Esophagus squamous epithelium (tissue), 5 donors: Measurements from ENCODE around the gene TMEM161A. TPM values are rescaled to one million over a fixed set of nuclear protein-coding genes. Genes with fewer than 3 reads are reported as not detected.

ENCODE experiments used
- DNase-seq: peaks from one replicate; lab custom pipeline; 2025; lab: John Stamatoyannopoulos, UW
- H3K27ac ChIP-seq, 4 donors: fragments of 200-600 bp; sonication (generic); one replicate each; pipeline ENCODE4 v1.5.1; 2016 to 2019; ENCODE audit warnings: mild to moderate bottlenecking in 1 of 4
- H3K27me3 ChIP-seq, 4 donors: fragments of 200-600 bp; sonication (generic); 1 replicate in 3 of 4; 2 replicates in 1 of 4; pipeline versions ENCODE4 v1.5.1 to v1.6.0; 2017 to 2021; ENCODE audit warnings: antibody characterized with exemption in 1 of 4
- H3K36me3 ChIP-seq, 3 donors: fragments of 200-600 bp; sonication (generic); one replicate each; pipeline ENCODE4 v1.5.1; 2016 to 2019
- H3K4me1 ChIP-seq, 3 donors: fragments of 200-600 bp; sonication (generic); one replicate each; pipeline ENCODE4 v1.5.1; 2017 to 2019
- H3K4me3 ChIP-seq, 4 donors: fragments of 200-600 bp; sonication (generic); 1 replicate in 3 of 4; 2 replicates in 1 of 4; pipeline ENCODE4 v1.5.1; 2016 to 2019; ENCODE audit warnings: mild to moderate bottlenecking in 2 of 4, moderate library complexity in 1 of 4
- H3K9me3 ChIP-seq, 3 donors: fragments of 200-600 bp; sonication (generic); one replicate each; pipeline ENCODE4 v1.5.1; 2016 to 2019
- POLR2A ChIP-seq, 4 donors: fragments of 450-650 bp; IDR thresholded peaks; one replicate each; pipeline ENCODE4 v1.6.1; 2017; ENCODE audit warnings: antibody characterized with exemption in 4 of 4, mild to moderate bottlenecking in 4 of 4, moderate library complexity in 3 of 4
- WGBS, 2 donors: methylation state at CpG; one replicate each; pipeline ENCODE4 v1.1.5; 2018; 5-methylcytosine and 5-hydroxymethylcytosine counted together
- intact Hi-C: fragments of 100-400 bp; cut with DNase I; formaldehyde crosslinking; loops from one replicate; pipeline ENCODE4 v1.15.0; 2022
- total RNA-seq, 4 donors: library from RNA; depleted of rRNA; stranded (reverse); fragments of >200 nt; gene quantifications; one replicate each; pipeline ENCODE4 v1.1.0, GENCODE V29; 2016
- TF ChIP-seq, protein P1 (sequence below), 6 experiments: fragments of 450-650 bp in 4 of 6; fragments of 200-600 bp in 2 of 6; sonication (generic) in 2 of 6; IDR thresholded peaks; one replicate each; pipeline ENCODE4 v1.5.1; 2016 to 2019; ENCODE audit warnings: antibody characterized with exemption in 6 of 6, mild to moderate bottlenecking in 4 of 6, moderate library complexity in 4 of 6
- donor health status: DM: yes; HTN: yes; CAD: no.

Gene TMEM161A
- total RNA-seq, 4 donors from 2014 or later = 11.0 to 30.3 (median 15.5) TPM

DNA sequence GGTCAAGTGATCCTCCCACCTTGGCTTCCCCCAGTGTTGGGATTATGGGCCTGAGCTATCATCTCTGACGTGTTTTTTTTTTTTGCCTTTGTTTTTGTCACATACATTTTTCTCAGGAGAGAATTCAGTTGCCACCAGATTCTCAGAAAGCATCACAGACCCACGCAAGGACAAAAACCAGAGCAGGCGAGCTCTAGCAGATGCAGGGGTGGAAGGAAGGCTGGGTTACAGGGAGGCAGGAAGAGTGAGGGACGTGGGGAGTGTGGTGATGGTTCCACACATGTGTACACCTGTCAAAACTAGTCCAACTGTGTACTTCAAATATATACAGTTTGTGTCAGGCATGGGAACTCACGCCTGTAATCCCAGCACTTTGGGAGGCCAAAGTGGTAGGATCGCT lies 4.3 kb downstream of the TMEM161A start:
- Histone ChIP-seq H3K4me1 (peaks cover 9 to 20% (median 12%) of the 10 kb centered on the region in 3 donors), H3K27ac (no peak overlapping the region), H3K9me3 (peaks cover 0 to 14% (median 14%) of the 10 kb centered on the region in 3 donors), H3K36me3 (peaks cover 0 to 32% (median 0%) of the 10 kb centered on the region in 3 donors), H3K27me3 (no peaks in the 10 kb centered on the region), H3K4me3 (no peak overlapping the region)
- no peak for TF ChIP-seq POLR2A (IDR thresholded peaks at IDR 0.05)
- TF ChIP-seq, protein P1, sequence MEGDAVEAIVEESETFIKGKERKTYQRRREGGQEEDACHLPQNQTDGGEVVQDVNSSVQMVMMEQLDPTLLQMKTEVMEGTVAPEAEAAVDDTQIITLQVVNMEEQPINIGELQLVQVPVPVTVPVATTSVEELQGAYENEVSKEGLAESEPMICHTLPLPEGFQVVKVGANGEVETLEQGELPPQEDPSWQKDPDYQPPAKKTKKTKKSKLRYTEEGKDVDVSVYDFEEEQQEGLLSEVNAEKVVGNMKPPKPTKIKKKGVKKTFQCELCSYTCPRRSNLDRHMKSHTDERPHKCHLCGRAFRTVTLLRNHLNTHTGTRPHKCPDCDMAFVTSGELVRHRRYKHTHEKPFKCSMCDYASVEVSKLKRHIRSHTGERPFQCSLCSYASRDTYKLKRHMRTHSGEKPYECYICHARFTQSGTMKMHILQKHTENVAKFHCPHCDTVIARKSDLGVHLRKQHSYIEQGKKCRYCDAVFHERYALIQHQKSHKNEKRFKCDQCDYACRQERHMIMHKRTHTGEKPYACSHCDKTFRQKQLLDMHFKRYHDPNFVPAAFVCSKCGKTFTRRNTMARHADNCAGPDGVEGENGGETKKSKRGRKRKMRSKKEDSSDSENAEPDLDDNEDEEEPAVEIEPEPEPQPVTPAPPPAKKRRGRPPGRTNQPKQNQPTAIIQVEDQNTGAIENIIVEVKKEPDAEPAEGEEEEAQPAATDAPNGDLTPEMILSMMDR (IDR thresholded peaks at IDR 0.05) = no peak
- intact Hi-C loops = loop anchor here (5.0 kb wide), 1 partner anchor 77 kb away; no protein-coding TSS in a partner anchor
- no peak for DNase-seq
- WGBS, 2 donors = 66 to 76% methylated on average over 5 to 6 of the region's 6 CpGs

DNA sequence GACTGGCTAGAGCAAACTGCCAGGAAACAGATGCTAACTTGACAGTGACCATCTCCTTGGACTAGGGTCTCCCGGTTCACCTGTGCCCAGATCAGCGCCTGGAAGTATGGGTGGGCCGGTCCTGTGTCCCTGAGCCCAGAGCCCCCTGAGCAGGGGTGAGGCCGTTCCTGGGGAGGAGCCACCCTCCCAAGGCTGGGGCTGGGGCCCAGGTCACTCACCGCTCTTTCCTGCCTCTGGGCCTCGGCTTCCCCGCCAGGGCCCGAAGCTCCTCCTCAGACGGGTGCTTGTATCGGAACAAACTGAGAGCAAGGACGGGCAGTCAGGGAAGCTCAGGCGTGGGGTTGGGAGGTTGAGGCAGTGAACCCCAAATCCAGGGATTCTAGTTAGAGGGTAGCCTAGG lies 5.4 kb downstream of the TMEM161A start:
- Histone ChIP-seq H3K9me3 (peaks cover 0 to 14% (median 14%) of the 10 kb centered on the region in 3 donors), H3K27ac (no peak overlapping the region), H3K4me1 (peaks cover 9 to 12% (median 11%) of the 10 kb centered on the region in 3 donors), H3K4me3 (no peak overlapping the region), H3K36me3 (peaks cover 0 to 32% (median 0%) of the 10 kb centered on the region in 3 donors), H3K27me3 (no peaks in the 10 kb centered on the region)
- intact Hi-C loops = loop anchor here (5.0 kb wide), 1 partner anchor 76 kb away; no protein-coding TSS in a partner anchor
- WGBS, 2 donors = 92% methylated on average over 2 of the region's 12 CpGs; no CpG with 5 or more reads in 1 of the 2 donors
- TF ChIP-seq POLR2A (IDR thresholded peaks at IDR 0.05) = no peak
- TF ChIP-seq, protein P1 (IDR thresholded peaks at IDR 0.05) = no peak
- no peak for DNase-seq

DNA sequence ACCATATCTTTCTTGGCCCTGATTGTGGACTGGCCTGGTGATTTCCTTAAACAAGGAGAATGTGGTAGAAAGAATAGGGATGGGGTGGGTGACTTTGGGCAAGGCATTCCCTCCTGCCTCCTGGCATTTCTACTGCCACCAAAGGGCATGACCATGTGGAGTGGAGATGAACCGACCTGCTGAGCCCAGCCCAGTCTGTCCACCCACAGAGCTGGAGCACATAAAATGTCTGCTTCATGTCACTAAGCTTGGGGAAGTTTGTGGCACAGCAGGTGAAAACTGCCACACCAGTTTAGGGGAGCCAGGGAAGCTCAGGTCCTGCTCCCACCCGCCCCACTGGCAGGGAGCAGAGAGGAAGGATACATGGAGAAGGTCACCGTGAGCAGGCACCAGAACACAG lies 6.3 kb downstream of the TMEM161A start:
- H3K9me3 ChIP-seq = peaks cover 0 to 14% (median 14%) of the 10 kb centered on the region in 3 donors
- H3K36me3 ChIP-seq = peaks cover 0 to 32% (median 0%) of the 10 kb centered on the region in 3 donors
- no peak for TF ChIP-seq POLR2A (IDR thresholded peaks at IDR 0.05)
- TF ChIP-seq, protein P1 (IDR thresholded peaks at IDR 0.05) = no peak
- intact Hi-C loops = loop anchor here (5.0 kb wide), 1 partner anchor 75 kb away; no protein-coding TSS in a partner anchor
- peaks cover 0 to 3% (median 1%) of the 10 kb centered on the region in 3 donors for H3K4me1 ChIP-seq
- 88 to 100% methylated on average over 1 of the region's 3 CpGs for WGBS, 2 donors
- H3K27me3 ChIP-seq = no peaks in the 10 kb centered on the region
- no peak overlapping the region for H3K27ac ChIP-seq
- H3K4me3 ChIP-seq = no peak overlapping the region
- no peak for DNase-seq

DNA sequence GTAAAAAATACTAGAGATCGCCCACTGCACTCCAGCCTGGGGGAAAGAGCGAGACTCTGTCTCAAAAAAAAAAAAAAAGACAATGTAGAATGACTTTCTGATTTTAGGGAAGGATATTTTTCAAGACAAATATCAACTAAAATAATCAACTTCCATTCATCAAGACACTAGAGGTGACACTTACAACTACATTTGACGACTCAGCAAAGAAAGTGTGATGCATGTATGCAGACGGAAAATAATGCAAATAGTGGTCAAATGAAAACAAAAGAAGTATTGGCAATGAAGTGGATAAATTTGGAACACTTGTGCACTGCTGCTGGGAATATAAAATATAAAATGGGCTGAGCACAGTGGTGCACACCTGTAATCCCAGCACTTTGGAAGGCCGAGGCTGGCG lies 12.2 kb downstream of the TMEM161A start:
- no peak for DNase-seq
- no peaks in the 10 kb centered on the region for H3K27me3 ChIP-seq
- no peak overlapping the region for H3K27ac ChIP-seq
- WGBS, 2 donors = 90 to 92% methylated on average over 6 of the region's 6 CpGs
- intact Hi-C loops = no loop called here
- H3K4me3 ChIP-seq = no peak overlapping the region
- peaks cover 0 to 10% (median 0%) of the 10 kb centered on the region in 3 donors for H3K9me3 ChIP-seq
- peaks cover 0 to 32% (median 0%) of the 10 kb centered on the region in 3 donors for H3K36me3 ChIP-seq
- no peaks in the 10 kb centered on the region for H3K4me1 ChIP-seq
- TF ChIP-seq, protein P1 (IDR thresholded peaks at IDR 0.05) = no peak
- TF ChIP-seq POLR2A (IDR thresholded peaks at IDR 0.05) = no peak

DNA sequence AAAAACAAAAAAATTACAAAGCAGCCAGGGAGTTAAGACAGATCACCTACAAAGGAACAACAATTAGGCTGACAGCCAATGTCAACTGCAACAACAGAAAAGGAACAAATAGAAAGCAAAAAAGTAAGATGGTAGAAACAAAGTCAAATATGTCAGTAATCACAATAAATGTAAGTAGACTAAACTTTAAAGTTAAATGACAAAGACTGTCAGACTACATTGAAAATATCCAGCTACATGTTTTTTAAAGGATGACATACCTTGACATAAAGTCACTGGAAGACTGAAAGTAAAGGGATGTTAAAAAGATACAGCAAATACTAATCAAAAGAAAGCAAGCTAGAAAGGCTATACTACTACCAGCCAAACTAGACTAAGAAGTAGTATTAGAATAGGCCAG lies 14.9 kb downstream of the TMEM161A start:
- Histone ChIP-seq H3K27ac (no peak overlapping the region), H3K4me3 (no peak overlapping the region), H3K36me3 (peaks cover 0 to 46% (median 0%) of the 10 kb centered on the region in 3 donors), H3K9me3 (peaks cover 0 to 10% (median 0%) of the 10 kb centered on the region in 3 donors), H3K4me1 (no peaks in the 10 kb centered on the region), H3K27me3 (no peaks in the 10 kb centered on the region)
- intact Hi-C loops = no loop called here
- DNase-seq = no peak
- TF ChIP-seq, protein P1 (IDR thresholded peaks at IDR 0.05) = no peak
- no peak for TF ChIP-seq POLR2A (IDR thresholded peaks at IDR 0.05)
